HepG2 (cell line): Measurements from ENCODE around the gene GRIK1.

Source experiments
- ATF3 ChIP-seq: sonication (generic); formaldehyde crosslinking; IDR thresholded peaks from 2 replicates; pipeline ENCODE4 v1.4.0; 2020; ENCODE audit warnings: missing genetic modification reagents
- CTCF ChIP-seq: sonication (generic); formaldehyde crosslinking; IDR thresholded peaks from 2 replicates; pipeline ENCODE4 v1.5.0; 2020; ENCODE audit warnings: mild to moderate bottlenecking, missing genetic modification reagents, moderate library complexity
- ELF4 ChIP-seq: sonication (generic); formaldehyde crosslinking; IDR thresholded peaks from 2 replicates; pipeline ENCODE4 v1.5.0; 2020; ENCODE audit warnings: missing genetic modification reagents, mild to moderate bottlenecking, moderate library complexity, borderline replicate concordance
- GABPA ChIP-seq, 2 experiments: IDR thresholded peaks; 2 replicates each; pipeline ENCODE4 v1.6.1; 2011 to 2016; ENCODE audit warnings: low read depth in 2 of 2, low read length in 1 of 2, missing biosample characterization in 1 of 2, missing genetic modification characterization in 1 of 2
- GPN1 ChIP-seq: sonication (generic); formaldehyde crosslinking; IDR thresholded peaks from 2 replicates; pipeline ENCODE4 v1.5.1; 2020; ENCODE audit warnings: missing genetic modification reagents, borderline replicate concordance
- HDAC2 ChIP-seq: sonication (generic); formaldehyde crosslinking; IDR thresholded peaks from 2 replicates; pipeline ENCODE4 v1.4.0; 2020; ENCODE audit warnings: missing genetic modification reagents
- KDM5A ChIP-seq: fragments of 200-600 bp; sonication (generic); IDR thresholded peaks from 2 replicates; pipeline ENCODE4 v1.7.0; 2018; ENCODE audit warnings: antibody characterized with exemption, mild to moderate bottlenecking, low read length, borderline replicate concordance
- POLR2A ChIP-seq, 2 experiments: IDR thresholded peaks; 2 replicates each; pipeline ENCODE4 v1.6.1; 2011; ENCODE audit warnings: low read depth in 2 of 2, low read length in 2 of 2, mild to moderate bottlenecking in 1 of 2, moderate library complexity in 1 of 2; ENCODE audit not compliant: insufficient read depth in 1 of 2
- SRY ChIP-seq: sonication (generic); formaldehyde crosslinking; IDR thresholded peaks from 2 replicates; pipeline ENCODE4 v1.8.0; 2022; ENCODE audit warnings: mild to moderate bottlenecking, missing genetic modification reagents
- TF ChIP-seq, protein P1 (sequence below): sonication (generic); formaldehyde crosslinking; IDR thresholded peaks from 2 replicates; pipeline ENCODE4 v1.4.0; 2020; ENCODE audit warnings: mild to moderate bottlenecking, missing genetic modification reagents
- TF ChIP-seq, protein P2 (sequence below): IDR thresholded peaks from 2 replicates; pipeline ENCODE4 v1.6.1; 2012; ENCODE audit warnings: inconsistent platforms

GRCh38 chr21:29909571-29909970, 30.2 kb downstream of the GRIK1 start:
- TF ChIP-seq ATF3 (CRISPR knock-in tag), result no peak
- no peak for TF ChIP-seq GPN1 (CRISPR knock-in tag)
- no peak for TF ChIP-seq ELF4 (CRISPR knock-in tag)
- TF ChIP-seq HDAC2 (CRISPR knock-in tag), result no peak
- no peak for TF ChIP-seq SRY (CRISPR knock-in tag)
- no peak for TF ChIP-seq KDM5A
- TF ChIP-seq, protein P1, sequence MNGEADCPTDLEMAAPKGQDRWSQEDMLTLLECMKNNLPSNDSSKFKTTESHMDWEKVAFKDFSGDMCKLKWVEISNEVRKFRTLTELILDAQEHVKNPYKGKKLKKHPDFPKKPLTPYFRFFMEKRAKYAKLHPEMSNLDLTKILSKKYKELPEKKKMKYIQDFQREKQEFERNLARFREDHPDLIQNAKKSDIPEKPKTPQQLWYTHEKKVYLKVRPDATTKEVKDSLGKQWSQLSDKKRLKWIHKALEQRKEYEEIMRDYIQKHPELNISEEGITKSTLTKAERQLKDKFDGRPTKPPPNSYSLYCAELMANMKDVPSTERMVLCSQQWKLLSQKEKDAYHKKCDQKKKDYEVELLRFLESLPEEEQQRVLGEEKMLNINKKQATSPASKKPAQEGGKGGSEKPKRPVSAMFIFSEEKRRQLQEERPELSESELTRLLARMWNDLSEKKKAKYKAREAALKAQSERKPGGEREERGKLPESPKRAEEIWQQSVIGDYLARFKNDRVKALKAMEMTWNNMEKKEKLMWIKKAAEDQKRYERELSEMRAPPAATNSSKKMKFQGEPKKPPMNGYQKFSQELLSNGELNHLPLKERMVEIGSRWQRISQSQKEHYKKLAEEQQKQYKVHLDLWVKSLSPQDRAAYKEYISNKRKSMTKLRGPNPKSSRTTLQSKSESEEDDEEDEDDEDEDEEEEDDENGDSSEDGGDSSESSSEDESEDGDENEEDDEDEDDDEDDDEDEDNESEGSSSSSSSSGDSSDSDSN (CRISPR knock-in tag), result no peak
- TF ChIP-seq GABPA (IDR thresholded peaks at IDR 0.05; ENCODE audit: low read depth, low read length), result no peak
- TF ChIP-seq GABPA (CRISPR knock-in tag; IDR thresholded peaks at IDR 0.05; ENCODE audit: low read depth), result no peak
- TF ChIP-seq CTCF (CRISPR knock-in tag), result no peak
- TF ChIP-seq, protein P2, sequence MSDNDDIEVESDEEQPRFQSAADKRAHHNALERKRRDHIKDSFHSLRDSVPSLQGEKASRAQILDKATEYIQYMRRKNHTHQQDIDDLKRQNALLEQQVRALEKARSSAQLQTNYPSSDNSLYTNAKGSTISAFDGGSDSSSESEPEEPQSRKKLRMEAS, result no peak
- TF ChIP-seq POLR2A (IDR thresholded peaks at IDR 0.05; ENCODE audit: insufficient read depth in 1 of 2, low read depth in 2 of 2, low read length in 2 of 2), result no peak
